Upper lobe of left lung (tissue), 4 donors: ENCODE data around the gene FBXW10.
"Not testable (repeated sequence)": the region's sequence is repeated elsewhere in the genome, so short reads cannot be mapped to it uniquely, and the experiment has no call there.

Experiments used
- CTCF ChIP-seq, 6 experiments: fragments of 450-650 bp in 4 of 6; fragments of 200-600 bp in 2 of 6; sonication (generic) in 2 of 6; IDR thresholded peaks; one replicate each; pipeline ENCODE4 v1.5.1; 2016 to 2019; ENCODE audit warnings: antibody characterized with exemption in 6 of 6
- POLR2A ChIP-seq, 4 donors: fragments of 450-650 bp; IDR thresholded peaks; one replicate each; pipeline ENCODE4 v1.5.1; 2016 to 2017; ENCODE audit warnings: antibody characterized with exemption in 4 of 4, mild to moderate bottlenecking in 2 of 4

GRCh38 chr17:18771066-18771465 lies 27.2 kb downstream of the FBXW10 start:
- TF ChIP-seq CTCF, POLR2A (IDR thresholded peaks at IDR 0.05): not testable (repeated sequence)
